Activated CD4-positive, alpha-beta T cell treated with anti-CD3 and anti-CD28 coated beads, Interleukin-2, Interleukin-4, amounts not matched to agents 100 ng/mL and 50 ng/mL, durations not matched to agents 16 hours and 8 hours (primary cell): Measurements from ENCODE around the gene COL20A1.

Source experiments
- DNase-seq: peaks from one replicate; pipeline ENCODE4 v3.0.0-alpha.2; 2020; ENCODE audit warnings: low spot score

The COL20A1 gene

DNA sequence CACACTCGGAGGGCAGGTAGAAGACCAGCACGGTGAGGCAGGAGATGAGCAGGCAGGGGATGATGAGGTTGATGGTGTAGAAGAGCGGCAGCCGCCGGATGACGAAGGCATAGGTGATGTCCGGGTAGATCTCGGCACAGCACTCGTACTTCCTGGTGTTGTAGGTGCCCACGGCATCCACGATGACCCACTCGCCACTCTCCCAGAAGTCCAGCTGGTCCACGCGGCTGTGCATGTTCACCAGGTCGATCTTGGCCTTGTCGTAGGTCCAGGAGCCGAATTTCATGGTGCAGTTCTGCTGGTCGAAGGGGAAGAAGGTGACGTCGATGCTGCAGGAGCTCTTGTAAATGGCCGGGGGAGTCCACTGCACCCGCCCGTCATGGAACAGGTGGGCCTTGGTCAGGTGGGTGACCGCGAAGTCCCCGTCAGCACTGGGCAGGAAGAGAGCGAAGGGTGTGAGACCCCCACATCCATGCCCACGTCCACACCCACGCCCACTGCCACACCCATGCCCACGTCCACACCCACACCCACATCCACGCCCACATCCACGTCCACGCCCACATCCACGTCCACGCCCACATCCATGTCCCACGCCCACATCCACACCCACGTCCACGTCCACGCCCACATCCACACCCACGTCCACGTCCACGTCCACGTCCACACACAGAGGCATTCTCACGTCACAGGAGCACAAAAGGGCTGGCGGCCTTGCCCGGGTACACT is 57.8 kb downstream of the COL20A1 start:
- no peak for DNase-seq

DNA sequence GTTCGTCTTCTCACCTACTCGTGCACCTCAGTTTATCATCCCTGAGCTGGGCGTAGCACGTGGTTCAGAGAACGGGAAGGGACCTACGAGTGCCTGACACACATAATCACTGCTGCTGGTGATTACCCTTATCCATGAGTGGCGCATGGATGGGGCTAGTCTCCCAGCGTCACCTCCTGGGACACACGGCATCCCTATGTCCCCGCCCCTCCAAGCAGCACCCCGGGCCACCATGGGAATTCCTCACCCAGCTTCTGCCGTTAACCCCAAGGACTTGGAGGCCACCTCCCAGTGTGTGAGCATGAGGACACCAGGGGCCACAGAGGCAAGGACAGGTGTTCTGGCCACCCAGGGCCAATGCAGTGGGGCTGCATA is 58.3 kb downstream of the COL20A1 start:
- DNase-seq: no peak

DNA sequence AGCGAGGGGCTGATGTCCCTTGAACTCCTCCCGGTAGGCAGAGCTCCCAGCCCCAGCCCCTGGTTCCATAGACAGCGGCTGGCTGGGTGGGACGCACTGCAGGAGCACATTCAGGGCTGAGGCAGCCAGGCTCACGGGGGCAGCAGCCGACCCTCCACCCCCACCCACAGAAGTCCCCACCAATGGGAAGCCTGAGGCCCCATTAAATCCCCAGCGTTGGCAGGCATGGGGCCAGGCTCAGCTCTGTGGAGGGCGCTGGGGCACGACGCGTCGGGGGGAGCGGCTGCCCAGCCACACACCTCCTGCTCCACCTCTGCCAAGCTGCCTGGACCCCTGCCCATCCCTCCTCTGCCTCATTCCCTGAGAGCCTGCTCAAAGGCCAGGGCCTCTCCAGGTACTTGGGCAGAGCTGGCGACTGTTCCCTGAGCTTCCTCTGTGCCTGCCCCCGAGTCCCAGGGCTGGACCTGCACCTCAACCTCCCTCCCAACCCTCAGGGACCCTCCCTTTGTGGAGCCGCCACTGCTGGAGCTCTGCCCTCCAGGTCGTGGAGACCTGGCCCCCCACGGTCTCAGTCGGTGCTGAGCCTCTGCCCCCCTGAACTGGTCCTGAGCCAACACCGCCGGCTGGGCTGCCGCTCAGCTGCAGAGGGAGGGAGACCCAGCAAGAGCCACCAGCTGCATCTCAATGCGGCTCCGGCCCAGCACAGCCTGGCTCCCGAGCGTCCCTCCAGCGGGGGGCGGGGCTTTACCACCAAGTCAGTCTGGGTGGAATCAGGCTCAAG is 59.0 kb downstream of the COL20A1 start:
- DNase-seq: no peak

DNA sequence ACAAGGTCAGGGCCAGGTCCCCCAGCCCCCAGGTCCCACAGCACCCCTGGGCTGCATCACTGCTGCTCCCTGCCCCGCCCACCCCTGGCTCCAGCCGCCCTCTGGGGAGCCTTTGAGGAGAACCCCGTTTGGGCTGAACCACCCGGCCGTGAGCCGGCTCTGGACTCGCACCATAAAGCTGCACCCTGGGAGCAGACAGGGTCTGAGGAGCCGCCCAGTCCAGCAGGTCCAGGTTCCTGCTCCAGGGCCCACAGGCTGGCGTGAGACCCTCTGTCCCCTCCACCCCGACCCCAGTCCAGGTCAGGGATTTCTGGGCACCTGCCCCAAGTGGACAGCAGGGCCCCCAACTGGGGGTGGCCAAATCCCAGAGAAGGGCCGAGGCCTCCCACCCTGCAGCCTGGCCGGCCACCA is 59.8 kb downstream of the COL20A1 start:
- no peak for DNase-seq

DNA sequence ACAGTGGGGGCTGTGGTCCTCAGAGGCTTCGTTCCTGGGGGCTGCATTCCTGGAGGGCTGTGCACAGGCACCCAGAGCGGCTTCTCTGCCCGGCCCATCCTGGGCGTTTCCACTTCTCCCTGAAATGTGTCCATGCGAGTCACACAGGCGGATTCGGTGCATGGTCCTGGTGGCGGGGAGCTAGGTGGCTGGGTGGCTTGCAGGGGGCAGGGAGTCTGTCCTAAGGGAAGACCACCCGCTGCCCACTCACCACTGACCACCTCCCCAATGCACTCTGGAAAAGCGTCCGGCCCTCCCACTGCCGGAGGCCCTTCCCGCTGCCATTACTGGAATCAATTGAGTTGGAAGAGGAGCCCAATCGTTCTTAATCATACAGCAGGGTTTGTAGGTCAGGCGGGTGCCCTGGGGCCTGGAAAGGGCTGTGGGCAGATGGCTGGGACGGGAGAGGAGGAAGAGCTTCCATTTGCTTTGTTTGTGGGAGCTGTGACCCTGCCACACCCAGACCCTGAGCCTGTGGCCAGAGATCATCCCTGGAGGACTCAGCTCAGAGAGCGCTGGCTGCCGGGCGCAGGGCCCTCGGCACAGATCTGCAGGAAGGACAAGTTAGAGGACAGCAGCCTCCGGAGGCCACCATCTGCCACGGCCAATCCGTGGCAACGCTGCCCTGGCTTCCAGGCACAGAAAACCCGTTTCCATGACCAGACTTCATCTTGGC is 61.8 kb downstream of the COL20A1 start:
- no peak for DNase-seq

DNA sequence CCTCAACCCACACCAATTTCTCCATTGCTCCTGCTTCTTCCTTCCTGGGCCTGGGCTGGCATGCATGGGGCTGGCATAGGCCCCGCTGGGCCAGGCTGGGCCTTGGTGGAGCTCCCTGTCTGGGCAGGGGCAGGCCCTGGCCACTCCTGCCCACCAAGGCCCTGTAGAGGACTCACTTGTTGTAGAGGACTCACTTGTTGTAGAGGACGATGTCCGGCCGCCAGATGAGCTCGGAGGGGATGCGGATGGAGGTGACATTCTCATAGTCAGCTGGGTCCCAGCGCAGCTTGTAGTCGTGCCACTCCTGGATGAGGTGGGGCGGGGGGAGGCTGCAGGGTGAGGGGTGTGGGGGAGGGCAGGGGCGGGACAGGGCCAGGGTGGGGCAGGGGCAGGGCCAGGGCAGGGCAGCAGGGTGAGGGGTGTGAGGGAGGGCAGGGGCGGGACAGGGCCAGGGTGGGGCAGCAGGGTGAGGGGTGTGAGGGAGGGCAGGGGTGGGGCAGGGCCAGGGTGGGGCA is 62.9 kb downstream of the COL20A1 start:
- DNase-seq: no peak

DNA sequence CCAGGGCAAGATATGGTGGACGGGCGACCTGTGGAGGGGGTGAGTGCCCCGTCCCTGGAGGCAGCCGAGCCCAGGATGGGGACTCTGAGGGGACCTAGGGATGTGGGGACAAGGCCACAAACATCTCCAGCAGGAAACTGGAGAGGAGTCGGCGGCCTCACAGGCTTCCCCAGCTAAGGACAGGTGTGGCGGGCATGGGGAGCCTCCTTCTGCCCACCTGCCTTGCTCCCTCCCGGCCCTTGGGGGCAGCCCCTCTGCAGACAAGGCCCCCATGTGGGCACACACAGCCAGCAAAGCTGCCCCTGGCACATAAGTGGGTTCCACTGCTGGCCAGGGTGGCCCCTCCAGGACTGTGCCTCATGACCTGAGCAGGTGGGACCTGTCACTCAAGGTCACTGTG is 63.5 kb downstream of the COL20A1 start:
- no peak for DNase-seq

DNA sequence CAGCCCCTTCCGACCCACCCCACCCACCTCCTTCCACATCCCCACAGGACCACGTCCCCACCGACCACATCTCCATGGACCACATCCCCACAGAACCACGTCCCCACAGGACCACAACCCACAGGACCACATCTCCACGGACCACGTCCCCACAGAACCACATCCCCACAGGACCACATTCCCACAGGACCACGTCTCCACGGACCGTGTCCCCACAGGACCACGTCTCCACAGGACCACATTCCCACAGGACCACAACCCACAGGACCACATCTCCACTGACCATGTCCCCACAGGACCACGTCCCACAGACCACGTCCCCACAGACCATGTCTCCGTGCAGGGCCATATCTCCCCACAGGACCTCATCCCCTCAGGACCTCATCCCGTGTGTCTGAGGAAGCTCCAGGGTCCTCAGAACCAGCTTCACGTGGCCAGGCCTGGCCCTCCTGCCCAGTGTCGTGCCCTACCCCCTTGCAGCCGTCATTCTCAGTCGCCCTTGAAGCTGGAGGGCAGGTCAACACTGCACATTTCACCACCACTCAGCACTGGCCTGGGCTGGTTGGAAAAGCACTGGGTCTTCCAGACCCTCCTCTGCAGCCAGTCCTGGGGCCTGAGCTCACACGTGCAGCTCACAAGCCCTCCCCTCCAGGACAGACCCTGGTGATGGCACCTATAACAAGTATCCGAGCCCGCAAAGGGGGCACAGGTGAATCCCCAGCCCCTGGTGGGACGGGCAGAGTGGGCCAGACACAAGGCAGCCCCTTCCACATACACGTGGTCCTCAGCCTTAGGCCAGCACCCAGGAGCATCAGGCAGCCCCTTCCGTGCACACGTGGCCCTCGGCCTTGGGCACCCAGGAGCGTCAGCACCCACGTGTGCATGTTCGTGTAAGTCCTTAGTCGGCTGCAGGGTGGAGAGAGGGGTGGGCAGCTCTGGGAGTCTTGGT is 64.2 kb downstream of the COL20A1 start:
- DNase-seq: no peak

DNA sequence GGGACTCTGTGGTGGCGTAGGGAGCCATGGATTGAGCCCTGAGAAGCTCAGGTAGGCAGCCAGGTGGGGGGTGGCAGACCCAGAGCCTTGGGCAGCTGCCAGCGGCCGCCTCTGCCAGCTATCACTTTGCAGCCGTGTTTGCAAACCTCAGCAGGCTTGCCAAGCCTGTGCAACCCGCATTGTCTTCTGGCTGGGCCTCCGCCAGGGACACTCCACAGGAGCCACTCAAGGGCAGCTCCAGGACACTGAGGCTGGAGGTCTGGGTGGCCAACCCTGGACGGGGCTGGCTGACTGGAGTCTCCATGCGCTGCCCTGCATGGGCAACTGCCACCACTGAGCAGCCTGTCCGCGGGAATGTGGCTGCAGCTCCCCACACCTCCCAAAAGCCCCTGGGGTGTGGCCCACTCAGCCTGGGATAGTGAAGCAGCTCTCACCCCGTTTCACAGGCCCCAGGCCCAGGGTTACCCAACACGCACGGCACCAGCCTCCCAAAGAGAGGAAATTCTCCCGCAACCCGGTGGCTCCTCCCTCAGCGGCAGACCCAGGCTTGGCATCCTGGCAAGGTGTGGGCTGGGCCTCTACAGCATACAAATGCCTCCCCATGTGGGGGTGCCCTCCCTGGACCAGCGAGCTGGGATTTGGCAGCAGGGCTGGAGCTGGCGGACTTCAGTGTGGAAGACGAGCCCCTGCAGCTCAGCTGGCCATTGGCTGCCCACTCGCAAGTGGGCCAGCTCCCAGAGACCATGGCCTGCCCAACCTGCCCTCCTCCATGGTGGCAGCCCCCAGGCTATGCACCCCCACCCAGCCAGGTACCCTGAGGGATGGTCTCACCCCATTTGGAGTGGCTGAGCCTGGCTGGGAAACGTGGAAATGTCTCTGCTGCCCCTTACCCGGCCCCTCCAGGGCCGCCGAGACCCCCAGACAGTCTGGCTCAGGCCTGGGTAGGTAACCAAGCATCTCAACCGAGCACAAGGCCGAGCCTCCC is 65.2 kb downstream of the COL20A1 start:
- DNase-seq: no peak

DNA sequence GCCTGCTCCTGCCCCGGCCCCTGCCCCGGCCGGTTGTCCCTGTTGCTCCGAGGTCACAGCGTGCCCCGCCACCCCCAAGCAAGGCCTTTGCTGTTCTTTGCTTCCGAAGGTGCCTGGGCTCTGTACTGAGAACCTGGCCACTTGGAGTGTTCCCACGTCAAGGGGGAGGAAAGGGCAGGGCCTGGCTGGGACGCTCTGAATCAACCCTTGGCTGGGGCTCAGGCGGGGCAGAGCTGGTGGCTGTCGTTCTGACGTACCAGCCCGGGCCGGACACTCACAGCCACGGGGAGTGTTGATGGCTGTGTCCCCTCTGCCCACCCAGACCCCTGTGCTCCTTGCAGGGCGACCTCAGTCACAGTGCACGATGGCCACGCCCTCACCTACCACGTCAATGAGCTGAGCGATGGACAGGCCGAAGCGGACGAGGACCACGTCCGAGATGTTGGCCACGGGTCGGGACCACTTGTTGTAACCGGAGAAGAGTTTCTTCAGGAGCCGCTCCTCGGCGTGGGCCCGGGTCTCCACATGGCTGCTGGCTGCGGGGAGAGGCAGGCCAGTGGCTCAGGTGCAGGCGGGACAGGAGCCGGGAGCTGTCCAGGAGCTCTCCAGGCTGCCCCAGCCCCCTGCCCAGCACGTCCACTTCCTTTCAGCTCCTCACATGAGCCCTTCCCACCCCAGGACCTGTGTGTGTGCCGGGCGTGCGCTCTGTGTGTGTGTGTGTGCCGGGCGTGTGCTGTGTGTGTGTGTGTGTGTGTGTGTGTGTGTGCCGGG is 66.4 kb downstream of the COL20A1 start:
- DNase-seq: no peak

DNA sequence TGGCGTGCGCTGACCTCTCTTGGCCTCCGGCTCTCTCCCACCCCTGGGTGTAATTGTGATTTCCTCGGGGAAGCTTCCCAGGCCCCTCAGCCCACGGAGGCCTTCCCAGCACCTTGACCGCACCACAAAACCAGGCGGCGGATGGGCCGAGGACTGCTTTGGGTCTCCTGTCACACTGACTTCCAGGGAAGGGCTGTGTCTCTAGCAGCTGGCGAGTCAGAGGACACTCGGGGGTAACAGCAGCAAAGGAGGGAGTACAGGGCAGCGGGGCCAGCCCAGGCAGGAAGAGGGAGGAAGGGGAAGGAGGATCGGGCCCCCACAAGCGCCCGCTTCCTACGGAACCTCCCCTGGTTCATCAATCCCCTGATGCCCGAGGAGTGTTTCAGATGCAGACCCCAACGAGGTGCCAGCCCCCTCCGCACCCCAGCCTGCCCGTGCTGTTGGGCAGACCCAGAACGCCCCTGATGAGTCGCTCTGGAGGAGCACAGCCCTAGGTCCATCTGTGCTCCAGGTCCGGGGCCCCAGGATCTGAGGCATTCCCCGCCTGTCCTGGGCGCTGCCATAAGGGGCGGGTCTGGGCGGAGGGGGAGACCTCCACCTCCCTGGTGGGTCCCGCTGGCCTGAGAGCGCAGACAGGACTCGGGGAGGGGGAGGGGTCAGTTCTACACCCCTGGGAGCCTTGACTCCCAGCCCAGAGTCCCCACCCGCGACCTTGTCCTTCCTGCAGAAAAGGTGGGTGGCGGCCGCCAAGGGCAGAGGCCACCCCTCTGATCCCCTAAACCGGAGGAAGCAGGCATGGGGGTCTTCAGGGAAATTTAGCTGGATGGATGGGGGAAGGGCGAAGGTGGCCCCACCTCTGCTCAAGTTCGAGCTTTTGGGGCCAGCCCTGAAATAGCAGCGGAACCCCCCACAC is 67.2 kb downstream of the COL20A1 start:
- no peak for DNase-seq

DNA sequence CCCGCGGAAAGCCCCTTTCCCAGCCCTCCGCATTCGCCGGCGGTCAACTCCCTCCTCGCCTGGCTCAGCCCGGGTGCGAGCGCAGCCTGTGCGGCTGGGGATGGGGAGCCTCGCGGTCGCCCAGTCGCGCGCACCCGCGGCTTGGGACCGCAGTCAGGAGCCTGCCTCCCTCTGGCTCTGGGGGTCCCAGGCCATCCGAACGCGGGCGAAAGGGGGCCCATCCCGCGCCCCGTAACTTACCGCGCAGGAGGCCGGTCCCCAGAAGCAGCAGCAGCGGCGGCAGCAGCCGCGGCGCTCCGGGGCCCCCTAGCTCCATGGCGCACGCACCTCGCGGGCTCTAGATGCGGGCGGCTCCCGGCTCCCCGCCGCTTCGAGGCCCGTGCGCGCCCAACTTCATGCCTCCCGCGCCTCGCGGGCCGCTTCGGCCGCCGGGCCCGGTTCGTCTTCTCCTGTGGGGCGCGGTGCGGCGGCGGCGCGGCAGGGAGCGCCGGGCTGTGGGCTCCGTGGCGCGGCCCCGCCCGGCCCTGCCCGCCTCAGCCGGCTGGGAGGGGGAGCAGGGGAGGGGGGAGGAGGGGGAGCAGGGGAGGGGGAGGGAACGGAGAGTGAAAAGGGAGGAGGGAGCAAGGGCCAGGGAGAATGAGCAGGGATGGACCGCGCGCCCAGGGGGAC is 68.0 kb downstream of the COL20A1 start, which contains the start of gene CHRNA4:
Gene CHRNA4, minus strand, starts transcription at position 500 of the 669 bp plus-strand sequence. Its CDS starts 184 bp downstream, at position 316.
- DNase-seq: no peak

DNA sequence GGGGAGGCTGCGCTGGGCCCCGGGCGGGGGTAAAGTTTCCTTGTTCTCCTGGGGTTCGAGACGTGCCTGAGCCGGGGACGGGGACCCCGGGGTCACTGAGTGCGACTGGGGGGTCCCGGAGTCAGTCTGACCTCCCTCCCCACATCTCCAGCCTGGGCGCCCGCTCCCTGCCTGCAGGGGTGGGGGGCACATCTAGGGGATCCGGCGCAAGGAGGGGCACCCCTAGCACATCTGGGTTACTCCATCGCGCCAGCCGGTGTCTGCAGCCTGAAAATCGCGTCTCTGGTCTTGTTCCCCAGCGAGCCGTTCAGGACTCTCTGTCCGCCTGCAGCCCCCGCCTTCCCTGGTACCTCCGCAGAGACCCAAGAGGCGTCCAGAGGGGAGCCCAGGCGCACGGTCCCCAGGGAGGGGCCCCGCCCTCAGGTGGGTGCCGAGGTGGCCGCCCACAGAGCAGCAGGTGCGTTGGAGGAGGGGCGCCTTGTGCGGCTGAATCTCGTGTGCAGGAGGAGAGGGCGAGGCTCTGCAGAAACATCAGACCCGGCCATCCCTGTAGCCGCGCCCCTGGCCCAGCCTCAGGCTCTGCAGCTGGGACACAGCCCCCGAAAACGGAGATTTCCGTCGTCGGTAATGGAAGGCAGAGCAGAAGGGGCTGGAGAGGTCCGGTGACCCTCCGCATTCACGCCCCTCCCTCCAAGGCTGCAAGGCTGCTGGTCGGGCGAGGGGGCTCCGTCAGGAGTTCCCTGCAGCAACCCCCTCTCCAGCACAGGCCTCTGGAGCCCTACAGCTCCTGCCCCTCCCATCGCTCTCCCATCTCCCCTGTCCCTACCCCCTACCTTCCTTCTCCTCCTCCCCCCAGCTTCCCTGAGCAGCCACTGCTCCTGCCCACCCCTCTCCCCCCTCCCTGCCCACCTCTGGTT is 68.8 kb downstream of the COL20A1 start:
- DNase-seq: no peak

DNA sequence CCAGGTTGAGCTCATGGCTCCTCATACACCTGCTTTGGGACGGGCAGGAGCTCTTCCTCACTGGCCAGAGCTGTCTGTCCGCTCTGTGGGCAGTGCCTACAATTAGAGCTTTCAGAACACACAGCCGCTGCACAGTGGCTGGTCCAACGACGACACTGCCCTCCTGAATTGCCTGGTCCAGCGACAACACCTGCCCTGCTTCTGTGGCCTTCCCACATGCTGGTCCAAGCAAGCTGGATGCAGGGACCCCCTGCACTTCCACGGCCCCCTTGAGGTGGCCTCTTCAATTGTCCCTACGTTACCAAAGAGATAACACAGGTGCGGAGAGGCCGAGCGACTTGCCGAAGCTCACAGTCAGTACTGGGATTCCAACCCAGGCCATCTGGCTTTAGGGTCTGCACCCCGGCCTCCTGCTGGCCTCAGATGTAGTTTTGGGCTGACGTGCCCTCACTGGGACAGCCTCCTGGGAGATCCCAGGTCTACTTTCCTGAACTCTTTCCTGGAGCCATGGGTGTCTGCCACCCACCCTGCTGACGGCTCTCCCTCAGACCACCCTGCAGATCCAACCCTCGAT is 69.5 kb downstream of the COL20A1 start:
- no peak for DNase-seq

DNA sequence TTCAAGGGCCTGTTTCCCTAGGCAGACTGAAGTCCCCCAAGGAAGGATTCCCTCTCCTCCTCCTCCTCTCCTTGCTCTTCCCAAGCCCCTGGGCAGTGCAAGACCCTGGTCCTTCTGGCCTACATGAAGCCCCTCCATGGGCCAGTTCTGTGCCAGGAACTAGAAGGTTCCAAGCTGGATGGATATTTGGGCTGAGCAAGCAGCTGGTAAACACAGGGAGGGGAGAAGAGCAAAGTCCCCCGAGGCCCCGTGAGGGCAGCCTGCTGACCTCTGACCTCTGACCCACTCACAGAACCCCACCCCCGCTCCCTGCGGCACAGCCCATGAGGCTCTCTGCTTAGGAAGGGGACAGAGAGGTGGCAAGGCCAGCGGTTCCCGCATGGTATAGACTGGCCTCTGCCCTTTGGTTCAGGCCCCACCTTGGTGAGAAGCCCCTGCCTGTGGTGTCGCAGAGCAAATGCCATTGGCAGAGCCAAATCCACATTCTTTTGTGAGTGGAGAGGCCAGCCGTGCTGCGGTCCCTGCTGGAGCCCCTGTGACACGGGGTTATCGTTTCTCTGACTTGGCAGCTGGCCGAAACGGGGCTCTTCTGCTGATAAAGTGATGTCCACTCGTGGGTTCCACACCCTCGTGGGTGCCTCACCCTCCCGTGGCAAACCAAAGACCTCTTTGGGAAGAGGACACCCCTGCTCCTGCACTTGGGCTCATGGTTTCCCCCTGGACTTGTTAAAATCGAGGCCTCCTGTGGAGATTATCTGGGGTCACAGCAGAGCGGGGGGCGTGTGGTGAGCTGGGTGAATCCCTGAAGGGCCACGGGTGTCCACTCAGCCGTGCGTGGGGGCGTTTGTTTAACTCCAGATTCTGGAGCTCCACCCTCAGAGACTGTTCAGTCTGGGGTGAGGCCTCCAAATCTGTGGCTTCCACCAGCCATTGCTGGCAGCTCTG is 70.3 kb downstream of the COL20A1 start:
- no peak for DNase-seq
